GM19240 (cell line): ENCODE measurements around the gene KCNJ4.

ENCODE experiments used
- DNase-seq: peaks from one replicate; pipeline ENCODE4 v3.0.0; 2011; ENCODE audit warnings: low spot score; ENCODE audit not compliant: insufficient read length

KCNJ4 gene

DNA sequence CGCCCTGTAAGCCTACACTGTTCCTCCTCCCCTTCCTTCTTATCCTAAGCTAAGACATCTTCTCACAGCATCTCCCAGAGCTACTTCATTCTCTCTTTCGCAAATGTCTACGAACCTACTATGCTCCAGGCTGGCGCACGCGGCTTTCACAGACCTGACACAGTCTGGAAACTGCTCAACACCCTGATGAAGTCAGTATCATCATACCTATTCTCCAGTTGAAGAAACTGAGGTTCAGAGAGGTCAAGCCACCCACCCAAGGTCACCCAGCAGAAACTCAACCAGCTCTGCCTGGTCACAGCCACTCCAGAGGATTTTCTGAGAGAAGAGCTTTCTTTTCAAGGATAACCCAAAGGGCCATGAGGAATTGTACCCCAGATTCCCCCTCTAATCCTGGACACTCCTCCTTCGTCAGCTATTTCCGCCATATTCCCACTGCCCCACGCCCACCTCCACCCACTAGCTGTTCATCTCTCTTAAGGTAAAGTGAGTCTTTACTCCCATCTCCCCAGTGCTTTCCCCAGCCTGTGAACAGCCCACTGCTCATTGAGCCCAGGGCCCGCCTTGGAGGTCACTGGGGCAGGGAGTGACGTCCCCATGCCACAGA lies 1.8 kb downstream of the KCNJ4 start:
- DNase-seq: no peak

DNA sequence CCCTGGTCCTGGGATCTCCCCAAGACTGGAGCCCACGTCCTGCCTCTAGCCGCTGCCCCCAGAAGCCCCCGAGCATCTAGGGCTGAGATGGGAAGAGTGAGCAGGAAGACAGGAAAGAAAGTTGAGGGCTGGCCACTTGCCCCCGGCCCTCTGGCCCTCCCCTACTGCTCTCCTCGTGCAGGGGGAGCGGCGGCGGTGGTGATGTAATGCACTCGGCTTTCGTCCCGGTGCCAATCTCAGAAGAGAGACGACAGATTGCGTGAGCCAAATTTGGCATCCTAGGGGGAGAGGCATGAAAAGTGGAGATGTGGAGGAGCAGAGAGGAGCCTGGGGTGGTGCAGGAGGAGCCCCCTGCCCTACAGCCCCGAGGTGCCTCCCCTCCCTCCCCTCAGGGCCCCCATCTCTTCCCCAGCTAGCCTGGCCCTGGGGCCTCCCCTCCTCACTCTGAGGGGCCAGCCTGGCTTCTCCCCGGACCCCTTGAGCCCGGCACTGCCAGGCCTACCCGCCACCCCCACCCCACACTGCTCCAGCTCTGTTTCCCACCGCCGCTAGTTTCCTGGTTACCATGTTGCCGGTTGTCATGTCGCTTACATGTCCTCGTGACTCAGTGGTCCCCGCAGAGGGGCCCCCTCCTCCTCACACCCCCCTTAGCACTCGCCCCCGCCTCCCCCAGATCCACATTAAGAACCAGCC lies 2.5 kb downstream of the KCNJ4 start:
- no peak for DNase-seq

GRCh38 chr22:38451864-38452263 lies 3.1 kb downstream of the KCNJ4 start:
- DNase-seq: no peak

DNA sequence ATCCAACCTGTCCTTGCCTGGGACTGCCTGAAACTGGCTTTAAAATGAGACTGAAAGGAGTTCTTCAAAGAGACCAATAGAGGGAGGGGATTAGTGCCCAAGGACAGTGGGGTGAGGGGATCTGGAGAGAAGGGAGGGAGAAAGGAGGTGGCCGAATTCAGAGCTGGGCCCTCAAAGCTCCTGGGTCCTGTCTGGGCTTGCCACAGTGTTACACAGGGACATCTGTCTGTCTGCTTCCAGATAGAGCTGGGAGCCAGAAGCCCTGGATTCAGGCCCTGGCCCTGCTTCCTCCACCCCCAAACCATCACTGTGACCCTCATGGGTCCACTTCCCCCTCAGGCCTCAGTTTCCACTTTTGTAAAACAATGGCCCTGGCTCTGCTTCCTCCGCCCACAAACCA lies 3.6 kb downstream of the KCNJ4 start:
- DNase-seq: no peak

GRCh38 chr22:38450234-38450797 lies 4.7 kb downstream of the KCNJ4 start:
- DNase-seq: no peak

- DNase-seq: no peak
These were observed 5.2 kb downstream of the KCNJ4 start for GRCh38 chr22:38449776-38450175.

GRCh38 chr22:38448945-38449745 lies 5.9 kb downstream of the KCNJ4 start:
- DNase-seq: no peak

GRCh38 chr22:38446018-38446601 lies 8.9 kb downstream of the KCNJ4 start:
- no peak for DNase-seq

GRCh38 chr22:38444783-38445182 lies 10.2 kb downstream of the KCNJ4 start:
- no peak for DNase-seq

DNA sequence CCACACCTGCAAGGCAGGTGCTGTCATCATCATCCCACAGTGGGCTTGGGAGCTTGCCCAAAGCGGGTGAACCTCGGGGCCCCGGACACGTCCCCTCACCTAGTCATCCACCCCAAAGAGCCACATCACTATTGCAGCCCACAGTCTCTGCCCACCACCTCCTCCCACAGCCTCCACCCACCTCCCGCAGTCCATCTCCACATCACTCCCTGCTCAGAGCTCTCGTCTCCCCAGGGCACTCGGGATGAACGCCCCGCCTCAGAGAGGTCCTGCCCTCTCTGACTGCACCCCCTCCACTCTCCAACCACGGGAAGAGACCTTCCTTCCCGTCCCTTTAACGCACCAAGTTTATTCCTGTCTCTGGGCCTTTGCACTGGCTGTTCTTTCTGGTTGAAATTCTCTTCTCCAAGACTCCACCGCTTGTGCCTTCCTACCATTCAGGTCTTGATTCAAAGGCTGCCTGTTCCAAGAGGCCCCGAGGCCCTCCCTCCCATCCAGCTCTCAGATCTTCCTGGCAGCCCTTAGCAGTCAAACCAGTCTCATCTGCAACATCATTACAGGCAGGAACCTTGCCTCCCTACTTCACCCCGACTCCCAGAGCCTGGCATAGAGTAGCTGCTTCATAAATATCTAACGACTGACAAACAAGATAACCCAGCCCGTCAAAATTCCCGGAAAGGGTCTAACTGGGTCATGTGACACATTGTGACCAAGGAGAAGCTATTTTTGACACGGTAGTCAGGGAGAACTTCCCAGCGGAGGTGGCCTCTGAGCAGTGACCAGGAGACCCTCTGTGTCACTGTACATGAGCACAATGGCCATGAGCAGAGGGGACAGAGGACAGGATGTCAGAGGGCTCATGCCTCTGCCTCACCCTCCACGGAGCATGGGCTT lies 11.1 kb downstream of the KCNJ4 start:
- DNase-seq: no peak

- DNase-seq: no peak
These were observed 11.9 kb downstream of the KCNJ4 start for GRCh38 chr22:38442967-38443627.

DNA sequence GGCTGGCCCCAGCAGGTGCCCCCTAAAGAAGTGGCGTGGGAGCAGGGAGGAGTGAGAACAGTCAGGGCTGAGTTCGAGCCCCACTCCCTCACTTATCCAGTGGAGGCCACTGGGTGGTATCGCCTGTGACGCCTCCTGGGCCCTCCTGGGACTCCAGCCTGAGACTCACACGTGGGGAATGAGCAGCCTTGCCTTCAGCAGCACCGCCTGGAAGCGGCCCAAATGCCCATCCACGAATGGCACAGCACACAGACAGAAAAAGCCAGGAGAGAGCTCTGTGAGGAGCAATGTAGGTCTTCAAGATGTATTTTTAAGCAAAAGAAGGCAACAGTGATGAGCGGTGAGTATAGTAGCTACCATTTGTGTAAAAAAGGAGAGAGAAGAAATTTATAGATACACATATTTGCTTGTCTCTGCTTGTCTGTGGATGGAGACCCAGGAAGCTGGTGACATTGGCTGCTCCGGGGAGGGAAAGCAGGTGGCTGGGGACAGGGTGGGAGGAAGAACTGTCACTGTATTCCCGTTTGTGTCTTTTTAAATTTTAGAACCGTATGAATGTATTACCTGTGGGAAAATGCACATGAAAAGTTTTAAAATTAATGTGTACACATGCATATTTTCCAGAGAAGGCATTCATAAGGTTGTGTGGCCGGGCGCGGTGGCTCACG lies 13.2 kb downstream of the KCNJ4 start:
- DNase-seq: no peak

- DNase-seq: no peak
These were observed 14.2 kb downstream of the KCNJ4 start for GRCh38 chr22:38440747-38441350.

DNA sequence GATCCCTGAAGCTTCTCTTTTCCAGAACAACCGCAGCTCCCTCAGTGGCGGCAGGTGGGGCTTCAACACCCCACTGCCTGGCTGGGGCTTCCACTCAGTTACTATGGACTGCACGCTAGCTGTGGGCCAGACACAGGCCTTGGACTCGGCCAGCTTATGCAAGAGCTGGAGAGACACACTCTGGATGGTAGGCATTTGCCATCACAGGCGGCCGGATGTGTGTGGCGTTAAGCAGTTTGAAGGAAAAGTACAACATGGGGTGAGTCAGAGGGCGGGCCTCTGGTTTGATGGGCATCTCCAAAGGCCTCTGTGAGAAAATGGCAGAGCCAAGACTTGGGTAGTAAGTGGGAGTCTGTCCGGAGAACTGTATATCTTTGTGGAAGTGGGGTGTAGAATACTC lies 17.6 kb downstream of the KCNJ4 start:
- DNase-seq: no peak

GRCh38 chr22:38436629-38437395 lies 18.2 kb downstream of the KCNJ4 start:
- no peak for DNase-seq

DNA sequence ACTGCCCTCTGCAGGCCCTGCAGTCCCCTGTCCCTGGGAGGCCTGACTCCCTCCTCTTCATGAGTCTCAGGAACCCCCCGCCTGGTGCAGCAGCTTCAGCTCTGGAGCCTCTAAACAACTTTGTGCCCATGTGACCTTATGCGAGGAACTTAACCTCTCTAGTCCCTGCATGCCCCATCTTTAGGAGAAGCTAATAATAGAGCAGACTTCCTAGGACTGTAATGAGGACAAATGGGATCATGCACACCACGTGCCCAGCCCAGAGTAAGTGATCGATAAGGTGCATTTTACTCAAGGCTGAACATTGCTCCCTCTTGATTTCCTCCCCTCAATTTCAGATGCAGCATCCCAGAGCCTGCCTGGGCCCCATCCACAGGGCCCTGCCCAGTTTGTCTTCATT lies 19.0 kb downstream of the KCNJ4 start:
- no peak for DNase-seq

DNA sequence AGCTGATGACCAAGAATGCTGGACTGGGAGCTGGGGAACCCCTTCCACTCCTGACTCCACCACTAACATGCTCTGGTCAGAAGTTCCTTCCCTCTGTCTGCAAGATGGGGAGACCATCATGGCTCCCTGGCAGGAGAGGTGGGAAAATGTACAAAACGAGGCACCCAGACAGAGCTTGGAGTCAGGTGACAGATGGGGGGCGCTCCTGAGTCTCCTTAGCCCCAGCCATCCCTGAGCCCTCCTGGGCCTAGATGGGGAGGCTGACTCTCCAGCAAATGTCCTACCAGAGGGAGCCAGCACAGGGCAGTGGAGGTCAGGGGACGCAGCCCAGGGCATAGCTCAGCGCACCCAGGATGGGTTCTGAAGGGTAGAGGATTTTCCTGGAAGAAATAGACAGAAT lies 20.0 kb downstream of the KCNJ4 start:
- no peak for DNase-seq

GRCh38 chr22:38433871-38434270 lies 21.1 kb downstream of the KCNJ4 start:
- no peak for DNase-seq

- DNase-seq: no peak
These were observed 22.7 kb downstream of the KCNJ4 start for GRCh38 chr22:38432264-38432663.
